Stimulated activated CD4-positive, alpha-beta T cell treated with anti-CD3 and anti-CD28 coated beads, Interleukin-15, amount 100 ng/mL, for 1 hour (primary cell): ENCODE measurements around the gene NKAIN4.
"Not testable (repeated sequence)": the region's sequence is repeated elsewhere in the genome, so short reads cannot be mapped to it uniquely, and the experiment has no call there.

Experiments
- DNase-seq, 2 donors: peaks; one replicate each; pipeline ENCODE4 v3.0.0-alpha.2; 2020; ENCODE audit warnings: low read depth in 1 of 2, low spot score in 1 of 2

NKAIN4 gene

DNA sequence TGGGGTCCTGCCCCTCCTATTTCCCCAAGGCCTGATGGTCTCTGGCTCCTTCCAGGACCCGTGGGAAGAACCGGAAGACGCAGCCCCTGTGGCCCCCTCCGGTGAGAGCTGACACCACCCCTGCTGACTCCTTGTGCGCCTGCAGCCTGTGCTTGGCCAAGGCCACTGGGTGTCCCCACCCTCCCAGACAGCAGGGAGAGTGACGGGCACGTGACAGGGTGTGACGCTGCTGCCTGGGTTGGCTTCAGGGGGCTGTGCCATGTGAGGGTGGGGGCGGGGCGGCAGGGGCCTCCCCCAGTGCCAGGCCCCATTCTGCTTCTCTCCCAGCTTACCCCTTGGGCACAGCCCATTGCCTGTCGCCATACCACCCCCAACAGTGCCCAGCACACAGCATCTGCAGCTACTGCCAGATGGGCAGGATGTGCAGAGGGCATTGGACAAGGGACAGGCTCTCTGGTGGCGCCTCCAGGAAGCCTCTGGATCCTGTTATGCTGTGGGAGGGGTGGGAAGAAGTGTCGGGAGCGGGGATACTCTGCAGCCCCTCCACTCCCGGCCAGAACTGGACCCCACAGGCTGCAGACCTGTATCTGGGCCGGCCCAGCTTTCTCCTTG is 15.6 kb downstream of the NKAIN4 start:
- DNase-seq: no peak

- no peak for DNase-seq
Measured at GRCh38 chr20:63238031-63238430, 16.2 kb downstream of the NKAIN4 start.

DNA sequence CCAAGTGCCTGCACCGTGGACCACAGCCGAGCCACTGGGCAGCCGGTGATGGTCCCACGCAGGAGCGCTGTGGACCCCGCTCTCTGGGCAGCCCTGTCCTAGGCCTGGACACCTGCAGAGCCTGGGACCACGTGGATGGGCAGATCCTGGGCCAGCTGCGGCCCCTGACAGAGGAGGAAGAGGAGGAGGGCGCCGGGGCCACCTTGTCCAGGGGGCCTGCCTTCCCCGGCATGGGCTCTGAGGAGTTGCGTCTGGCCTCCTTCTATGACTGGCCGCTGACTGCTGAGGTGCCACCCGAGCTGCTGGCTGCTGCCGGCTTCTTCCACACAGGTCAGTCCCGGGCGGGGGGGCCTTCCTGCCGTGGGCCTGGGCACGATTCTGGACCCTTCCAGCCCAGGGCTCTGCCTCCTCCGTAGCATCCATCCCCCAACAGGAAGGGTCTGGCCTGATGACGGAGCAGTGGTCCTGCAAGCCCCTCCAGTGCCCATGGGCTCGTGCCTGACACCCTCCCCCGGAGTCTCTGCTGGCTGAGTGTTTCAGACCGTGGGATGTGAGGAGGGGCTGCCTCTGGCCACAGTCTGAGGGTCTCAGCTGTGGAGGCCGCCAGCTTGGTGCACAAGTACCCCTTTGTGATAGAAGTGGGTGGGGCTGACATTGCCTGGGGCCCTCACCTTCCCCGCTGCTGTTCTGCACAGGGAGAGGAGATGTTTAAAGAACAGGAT is 18.0 kb downstream of the NKAIN4 start:
- no peak for DNase-seq

DNA sequence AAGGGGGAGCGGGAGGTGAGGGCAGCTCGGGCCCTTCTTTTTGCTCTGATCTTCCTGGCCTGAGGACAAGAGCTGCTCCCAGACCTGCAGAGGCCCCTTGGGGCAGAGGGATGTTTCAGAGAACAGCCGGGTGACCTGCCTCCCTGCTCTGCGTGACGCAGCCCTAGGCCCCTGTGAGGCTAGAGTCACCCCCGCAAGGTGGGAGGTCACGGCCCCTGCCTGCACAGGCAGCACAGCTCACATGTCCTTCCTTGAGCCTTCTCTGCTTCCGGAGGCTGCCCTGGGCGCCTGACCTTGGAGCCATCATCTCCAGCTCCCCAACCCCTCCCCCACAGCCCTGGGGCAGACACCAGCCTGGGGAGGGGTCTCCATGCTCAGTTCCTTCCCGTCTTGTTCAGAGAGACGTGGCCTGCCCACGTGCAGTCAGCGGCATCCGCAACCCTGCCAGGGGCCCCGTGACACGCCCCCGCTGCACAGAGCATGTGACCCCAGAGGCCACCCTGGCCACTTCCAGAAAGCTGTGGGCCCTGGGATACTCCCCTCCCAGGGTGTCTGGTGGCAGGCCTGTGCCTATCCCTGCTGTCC is 18.8 kb downstream of the NKAIN4 start, which contains the start of gene BIRC7:
TSS of gene BIRC7 (plus strand) at position 507 of the 585 bp plus-strand sequence. CDS start 192 bp downstream, outside the sequence.
- no peak for DNase-seq

GRCh38 chr20:63234693-63235398 is 19.4 kb downstream of the NKAIN4 start:
- no peak for DNase-seq

DNA sequence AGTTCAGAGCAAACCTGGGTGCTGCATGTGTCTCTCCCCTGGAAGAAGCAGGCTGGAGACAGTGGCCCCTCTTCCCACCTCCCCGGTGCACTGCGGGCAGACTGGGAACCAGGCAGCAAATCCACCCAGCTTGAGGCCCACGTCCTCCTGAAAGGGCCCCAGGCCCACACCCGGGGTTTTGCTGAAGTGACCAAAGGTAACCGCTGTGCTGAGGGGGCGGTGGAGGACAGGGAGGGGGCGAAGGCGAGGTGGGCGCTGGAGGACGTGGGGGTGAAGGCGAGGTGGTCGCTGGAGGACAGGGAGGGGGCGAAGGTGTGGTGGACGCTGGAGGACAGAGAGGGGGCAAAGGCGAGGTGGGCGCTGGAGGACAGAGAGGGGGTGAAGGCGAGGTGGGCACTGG is 20.3 kb downstream of the NKAIN4 start:
- DNase-seq: no peak

DNA sequence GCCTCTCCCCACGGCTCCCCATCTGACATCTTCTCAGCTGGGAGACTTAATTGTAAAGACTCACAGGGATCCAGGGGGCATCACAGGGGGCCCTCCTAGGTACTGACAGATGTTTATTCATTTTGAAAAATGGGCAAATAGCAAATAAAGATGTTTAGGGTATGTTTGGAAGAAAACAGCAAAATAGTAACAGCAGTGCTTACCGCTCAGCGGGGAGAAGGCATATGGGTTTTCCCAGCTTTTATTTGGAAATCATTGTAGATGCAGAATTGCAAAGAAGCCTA is 21.3 kb downstream of the NKAIN4 start:
- no peak for DNase-seq

DNA sequence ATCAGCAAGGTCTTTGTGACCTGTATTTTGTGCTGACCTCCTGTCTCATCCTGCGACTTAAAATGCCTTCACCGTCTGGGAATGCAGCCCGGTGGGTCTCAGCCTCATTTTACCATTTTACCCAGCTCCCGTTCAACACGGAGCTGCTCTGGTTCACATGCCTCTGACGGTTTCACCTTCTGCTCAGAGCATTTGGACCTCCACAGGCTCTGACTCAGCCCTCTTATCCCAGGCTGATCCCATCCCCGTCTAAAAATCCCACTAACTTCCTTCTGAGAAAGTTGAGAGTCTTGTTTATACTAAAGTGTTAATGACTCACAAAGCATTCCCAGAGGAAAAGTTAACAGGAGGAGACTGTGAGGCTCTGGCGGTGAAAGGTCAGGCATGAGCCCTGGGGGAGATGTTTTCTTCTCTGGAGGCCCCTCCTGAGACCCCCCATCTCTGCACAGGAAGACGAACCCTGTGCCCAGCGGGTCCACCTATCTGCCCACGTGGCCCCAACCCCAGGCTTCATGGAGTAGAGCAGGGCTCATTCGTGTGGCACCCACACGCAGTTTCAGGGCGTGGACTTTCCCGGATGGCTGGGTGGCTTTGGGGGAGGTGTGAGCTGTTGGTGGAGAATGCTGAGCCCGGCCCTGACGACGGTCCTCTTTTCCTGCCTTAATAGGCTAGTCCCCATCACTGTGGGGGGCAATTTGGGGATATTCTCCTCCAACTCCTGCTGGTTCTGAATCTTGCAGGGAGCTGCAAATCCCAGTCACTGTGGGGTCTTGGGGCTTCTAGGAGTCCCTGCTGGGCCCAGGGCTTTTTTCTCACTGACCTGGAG is 21.8 kb downstream of the NKAIN4 start:
- no peak for DNase-seq

DNA sequence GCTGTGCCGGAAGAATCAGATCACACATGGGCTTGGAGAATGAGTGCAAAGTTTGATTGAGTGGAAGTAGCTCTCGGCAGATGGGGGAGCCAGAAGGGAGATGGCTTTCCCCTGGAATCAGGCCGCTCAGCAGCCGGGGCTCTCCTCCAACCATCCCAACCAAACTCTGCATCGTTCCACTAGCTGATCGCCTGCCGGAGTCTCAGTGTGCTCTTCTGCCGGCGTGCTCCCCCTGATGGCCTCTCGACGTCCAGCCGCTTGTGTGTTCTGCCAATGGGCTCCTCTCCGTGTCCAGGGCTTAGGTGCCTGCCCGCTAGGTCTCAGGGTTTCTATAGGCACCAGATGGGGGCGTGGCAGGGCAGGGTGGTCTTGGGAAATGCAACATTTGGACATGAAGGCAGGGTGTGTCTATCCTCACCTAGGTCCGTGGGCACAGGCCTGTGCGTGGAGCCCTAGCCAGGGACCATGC is 23.4 kb downstream of the NKAIN4 start:
- DNase-seq: no peak

GRCh38 chr20:63228806-63229205 is 25.5 kb downstream of the NKAIN4 start:
- no peak for DNase-seq

DNA sequence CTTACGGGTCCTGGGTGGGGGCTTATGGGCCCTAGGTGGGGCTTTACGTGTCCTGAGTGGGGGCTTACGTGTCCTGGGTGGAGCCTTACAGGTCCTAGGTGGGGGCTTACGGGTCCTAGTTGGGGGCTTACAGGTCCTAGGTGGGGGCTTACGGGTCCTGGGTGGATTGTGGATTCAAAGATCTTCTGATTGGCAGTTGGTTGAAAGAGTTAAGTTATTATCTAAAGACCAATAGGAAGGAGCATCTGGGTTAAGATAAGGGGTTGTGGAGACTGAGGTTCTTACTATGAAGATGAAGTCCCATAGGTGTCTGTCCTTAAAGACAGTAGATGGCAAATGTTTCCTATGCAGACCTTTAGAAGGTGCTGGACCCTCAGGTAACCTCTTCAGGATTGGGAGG is 27.0 kb downstream of the NKAIN4 start:
- DNase-seq: no peak

- DNase-seq: no peak
Measured at GRCh38 chr20:63226042-63226943, 28.0 kb downstream of the NKAIN4 start.

- DNase-seq: no peak
Measured at GRCh38 chr20:63225082-63225454, 29.2 kb downstream of the NKAIN4 start.

GRCh38 chr20:63224412-63225081 is 29.7 kb downstream of the NKAIN4 start:
- DNase-seq: no peak

DNA sequence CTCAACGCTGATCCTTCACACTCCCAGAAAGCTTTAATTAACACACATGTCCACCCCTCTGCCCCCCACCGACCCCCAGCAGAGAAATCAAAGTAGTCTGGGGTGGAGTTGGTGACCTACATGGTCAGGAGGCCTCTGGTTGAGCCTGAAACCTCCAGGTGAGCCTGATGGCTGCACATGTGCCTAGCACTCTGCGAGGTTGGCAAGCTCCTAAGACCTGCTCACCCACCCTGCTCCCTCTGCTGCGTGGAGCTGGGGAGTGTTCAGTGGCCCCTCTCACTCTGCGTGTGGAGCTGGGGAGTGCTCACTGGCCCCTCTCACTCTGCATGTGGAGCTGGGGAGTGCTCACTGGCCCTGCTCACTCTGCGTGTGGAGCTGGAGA is 30.4 kb downstream of the NKAIN4 start:
- no peak for DNase-seq

GRCh38 chr20:63223121-63223825 is 31.0 kb downstream of the NKAIN4 start:
- DNase-seq: no peak

GRCh38 chr20:63222541-63222940 is 31.7 kb downstream of the NKAIN4 start:
- no peak for DNase-seq

GRCh38 chr20:63221400-63222053 is 32.7 kb downstream of the NKAIN4 start:
- DNase-seq: not testable (repeated sequence)
